Measurements from ENCODE around the gene ZFY.

ZFY gene

DNA sequence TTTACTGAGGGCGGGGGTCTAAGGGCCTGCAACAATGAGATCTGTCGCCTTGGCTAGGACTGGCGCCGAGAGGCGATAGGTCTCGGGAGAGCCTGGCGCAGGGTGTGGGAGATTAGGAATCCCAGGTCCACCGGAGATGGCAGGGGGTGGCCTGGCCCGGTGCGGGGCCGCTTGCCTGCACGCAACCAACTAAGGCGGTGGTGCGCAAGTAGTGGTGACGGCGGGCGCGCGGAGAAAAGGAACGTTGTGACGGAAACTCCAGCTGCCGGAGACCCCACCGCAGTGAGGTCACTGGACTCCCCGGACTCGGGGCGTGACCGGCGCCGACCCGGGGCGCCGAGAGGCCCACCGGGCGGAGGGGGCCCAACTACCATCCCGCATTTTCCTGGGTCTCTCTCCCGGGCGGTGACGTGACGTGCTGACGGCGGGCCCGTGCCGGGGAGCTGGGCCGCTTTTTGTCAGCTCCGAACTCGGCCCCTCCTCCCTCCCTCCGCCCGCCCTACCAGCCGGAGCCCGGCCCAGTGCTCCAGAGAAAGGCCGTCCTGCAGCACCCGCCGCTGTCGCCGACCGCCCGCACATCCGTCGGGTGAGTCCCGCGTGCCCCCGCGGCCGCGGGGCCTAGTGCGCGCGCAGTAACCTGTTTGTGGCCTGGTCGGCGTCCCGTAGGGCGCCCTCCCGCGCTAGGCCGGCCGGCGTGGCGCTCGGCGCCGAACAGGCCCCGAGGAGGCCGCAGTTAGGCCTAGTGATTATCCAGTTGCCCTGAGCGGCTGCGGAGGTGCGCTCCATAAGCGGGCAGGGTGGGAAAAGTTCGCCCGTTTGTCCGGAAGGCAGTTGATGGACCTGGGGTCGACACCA, at the start of gene ZFY:
ZFY (plus strand) TSS at position 521 of the 855 bp plus-strand sequence. CDS start 18,556 bp downstream, outside the sequence.
- WGBS (ENCODE audit: insufficient coverage, insufficient read length) = no CpG with 5 or more reads among the region's 91 CpGs
- no peaks in the 10 kb centered on the region for H3K36me3 ChIP-seq (ENCODE audit: control insufficient read depth, insufficient read depth, low read length)
- H3K9me3 ChIP-seq (ENCODE audit: control insufficient read depth, insufficient read depth, low read length) = no peaks in the 10 kb centered on the region
- H3K4me1 ChIP-seq (ENCODE audit: control insufficient read depth, insufficient read depth, low read length) = no peaks in the 10 kb centered on the region; the same call in 1 of the 2 replicates
- DNase-seq (ENCODE audit: low read depth, low spot score) = no peak
- H3K4me3 ChIP-seq (ENCODE audit: low read length) = peak within 1 kb of the TSS; percentile 64; the same call in 1 of the 2 replicates
- H3K27ac ChIP-seq (ENCODE audit: low read length) = no peak within 1 kb of the TSS
- H3K27me3 ChIP-seq (ENCODE audit: control insufficient read depth, insufficient read depth, low read length) = no peaks in the 10 kb centered on the region

DNA sequence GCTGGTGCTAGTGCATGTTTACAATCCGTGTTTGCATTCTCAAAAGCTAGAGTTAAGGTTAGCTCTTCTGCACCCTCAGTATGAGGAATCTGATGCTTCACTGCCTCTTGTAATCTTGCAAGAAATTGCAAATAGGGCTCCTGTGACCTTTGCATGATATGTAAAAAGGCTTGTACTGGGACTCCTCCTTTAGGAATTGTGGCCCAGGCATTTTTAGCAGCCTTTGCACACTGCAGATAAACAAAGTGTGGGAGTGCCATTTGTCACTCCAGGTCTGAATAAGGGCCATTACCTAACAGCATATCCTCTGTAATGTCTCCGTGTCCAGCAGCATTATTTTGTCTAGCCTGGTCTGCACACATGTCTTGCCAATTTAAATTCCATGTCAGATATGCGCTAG, 49.3 kb upstream of the ZFY start:
- Histone ChIP-seq H3K9me3 (ENCODE audit: control insufficient read depth, insufficient read depth, low read length) (no peaks in the 10 kb centered on the region), H3K4me3 (ENCODE audit: low read length) (no peak overlapping the region), H3K27ac (ENCODE audit: low read length) (no peak overlapping the region), H3K27me3 (ENCODE audit: control insufficient read depth, insufficient read depth, low read length) (no peaks in the 10 kb centered on the region), H3K4me1 (ENCODE audit: control insufficient read depth, insufficient read depth, low read length) (no peaks in the 10 kb centered on the region; the same call in 1 of the 2 replicates), H3K36me3 (ENCODE audit: control insufficient read depth, insufficient read depth, low read length) (no peaks in the 10 kb centered on the region)
- no CpG with 5 or more reads among the region's 3 CpGs for WGBS (ENCODE audit: insufficient coverage, insufficient read length)
- no peak for DNase-seq (ENCODE audit: low read depth, low spot score)

DNA sequence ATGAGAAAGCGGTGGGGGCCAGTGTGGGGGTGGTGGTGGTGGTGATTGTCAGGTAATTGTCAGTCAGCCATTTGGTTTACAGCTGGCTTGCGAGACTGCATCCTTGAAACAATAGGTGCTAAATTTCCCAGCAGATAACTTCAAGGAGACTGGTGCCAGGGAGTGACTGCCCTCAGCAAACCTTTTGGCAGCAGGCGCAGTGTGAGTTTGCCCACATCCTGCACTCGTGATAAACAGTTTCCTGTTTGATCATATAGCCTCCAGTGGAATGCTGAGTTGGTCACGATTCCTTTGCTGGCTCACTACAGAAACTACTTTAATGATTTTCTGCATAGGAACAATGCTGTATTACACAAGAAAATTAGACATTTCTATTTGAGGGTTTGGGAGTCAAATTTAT, 47.8 kb upstream of the ZFY start:
- no CpG with 5 or more reads among the region's 5 CpGs for WGBS (ENCODE audit: insufficient coverage, insufficient read length)
- H3K9me3 ChIP-seq (ENCODE audit: control insufficient read depth, insufficient read depth, low read length) = no peaks in the 10 kb centered on the region
- H3K27me3 ChIP-seq (ENCODE audit: control insufficient read depth, insufficient read depth, low read length) = no peaks in the 10 kb centered on the region
- no peak overlapping the region for H3K27ac ChIP-seq (ENCODE audit: low read length)
- no peak overlapping the region for H3K4me3 ChIP-seq (ENCODE audit: low read length)
- no peak for DNase-seq (ENCODE audit: low read depth, low spot score)
- no peaks in the 10 kb centered on the region for H3K36me3 ChIP-seq (ENCODE audit: control insufficient read depth, insufficient read depth, low read length)
- no peaks in the 10 kb centered on the region; the same call in 1 of the 2 replicates for H3K4me1 ChIP-seq (ENCODE audit: control insufficient read depth, insufficient read depth, low read length)

DNA sequence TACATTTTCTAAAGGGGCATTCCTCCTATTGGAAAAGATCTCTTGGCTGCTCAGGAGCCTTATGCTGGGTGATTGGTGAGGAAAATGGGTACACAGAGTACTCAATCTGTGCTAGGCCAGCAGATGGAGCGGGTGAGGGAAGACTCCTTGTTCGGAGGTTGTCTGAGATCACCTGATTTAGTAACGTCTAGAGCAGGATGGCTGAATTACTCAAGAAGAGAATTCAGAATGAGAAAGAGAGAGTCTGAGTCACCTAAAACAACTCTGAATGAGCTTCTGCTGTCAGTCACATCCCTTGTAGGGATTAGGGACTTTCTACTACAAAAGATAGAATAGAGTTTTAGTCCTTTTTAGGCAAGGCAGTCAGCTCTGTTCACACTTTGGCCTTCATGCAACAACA, 47.2 kb upstream of the ZFY start:
- Histone ChIP-seq H3K27ac (ENCODE audit: low read length) (no peak overlapping the region), H3K36me3 (ENCODE audit: control insufficient read depth, insufficient read depth, low read length) (no peaks in the 10 kb centered on the region), H3K4me3 (ENCODE audit: low read length) (no peak overlapping the region), H3K4me1 (ENCODE audit: control insufficient read depth, insufficient read depth, low read length) (no peaks in the 10 kb centered on the region; the same call in 1 of the 2 replicates), H3K27me3 (ENCODE audit: control insufficient read depth, insufficient read depth, low read length) (no peaks in the 10 kb centered on the region), H3K9me3 (ENCODE audit: control insufficient read depth, insufficient read depth, low read length) (no peaks in the 10 kb centered on the region)
- no peak for DNase-seq (ENCODE audit: low read depth, low spot score)
- no CpG with 5 or more reads among the region's 3 CpGs for WGBS (ENCODE audit: insufficient coverage, insufficient read length)

DNA sequence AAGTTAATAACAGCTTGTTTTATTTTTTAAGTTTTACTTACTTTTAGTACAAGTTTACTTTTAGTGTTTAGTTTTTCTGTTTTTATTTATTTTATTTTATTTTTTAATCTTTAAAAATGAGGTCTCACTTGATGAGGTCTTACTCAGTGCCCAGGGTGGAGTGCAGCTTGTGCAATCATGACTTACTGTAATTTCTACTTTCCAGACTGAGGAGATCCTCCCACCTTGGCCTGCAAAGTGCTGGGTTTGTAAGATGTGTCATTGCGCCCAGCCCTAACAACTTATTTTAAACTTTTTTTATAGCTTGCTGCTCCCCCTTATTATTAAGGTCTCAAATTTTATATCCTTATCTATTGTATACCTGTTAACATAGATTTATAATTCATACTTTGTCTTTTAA, 41.7 kb upstream of the ZFY start:
- WGBS (ENCODE audit: insufficient coverage, insufficient read length) = no CpG with 5 or more reads among the region's 1 CpG
- Histone ChIP-seq H3K27ac (ENCODE audit: low read length) (no peak overlapping the region), H3K9me3 (ENCODE audit: control insufficient read depth, insufficient read depth, low read length) (no peaks in the 10 kb centered on the region), H3K4me1 (ENCODE audit: control insufficient read depth, insufficient read depth, low read length) (no peaks in the 10 kb centered on the region), H3K4me3 (ENCODE audit: low read length) (no peak overlapping the region), H3K27me3 (ENCODE audit: control insufficient read depth, insufficient read depth, low read length) (no peaks in the 10 kb centered on the region), H3K36me3 (ENCODE audit: control insufficient read depth, insufficient read depth, low read length) (no peaks in the 10 kb centered on the region)
- no peak for DNase-seq (ENCODE audit: low read depth, low spot score)

DNA sequence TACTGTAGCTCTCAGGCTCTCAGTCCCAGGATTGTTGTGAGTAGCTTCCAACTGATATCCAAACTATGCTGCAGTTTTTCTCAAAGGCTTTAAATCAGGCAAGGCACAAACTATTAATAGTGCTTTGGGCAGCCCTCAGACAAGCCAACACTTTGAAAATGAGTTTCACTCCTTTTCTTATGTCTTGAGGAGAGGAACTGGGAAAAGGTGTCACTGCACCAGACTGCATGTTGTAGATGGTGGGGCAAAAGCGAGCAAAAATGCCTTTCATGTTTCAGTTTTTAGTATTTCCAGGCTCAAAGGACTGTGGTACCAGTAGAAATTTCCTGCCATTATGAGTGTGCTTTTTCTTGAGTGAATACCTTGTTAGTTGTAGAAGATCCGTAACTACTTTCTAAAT, 39.1 kb upstream of the ZFY start:
- Histone ChIP-seq H3K27ac (ENCODE audit: low read length) (no peak overlapping the region), H3K9me3 (ENCODE audit: control insufficient read depth, insufficient read depth, low read length) (no peaks in the 10 kb centered on the region), H3K4me1 (ENCODE audit: control insufficient read depth, insufficient read depth, low read length) (no peaks in the 10 kb centered on the region), H3K36me3 (ENCODE audit: control insufficient read depth, insufficient read depth, low read length) (no peaks in the 10 kb centered on the region), H3K27me3 (ENCODE audit: control insufficient read depth, insufficient read depth, low read length) (no peaks in the 10 kb centered on the region), H3K4me3 (ENCODE audit: low read length) (no peak overlapping the region)
- no peak for DNase-seq (ENCODE audit: low read depth, low spot score)
- WGBS (ENCODE audit: insufficient coverage, insufficient read length) = no CpG with 5 or more reads among the region's 2 CpGs

DNA sequence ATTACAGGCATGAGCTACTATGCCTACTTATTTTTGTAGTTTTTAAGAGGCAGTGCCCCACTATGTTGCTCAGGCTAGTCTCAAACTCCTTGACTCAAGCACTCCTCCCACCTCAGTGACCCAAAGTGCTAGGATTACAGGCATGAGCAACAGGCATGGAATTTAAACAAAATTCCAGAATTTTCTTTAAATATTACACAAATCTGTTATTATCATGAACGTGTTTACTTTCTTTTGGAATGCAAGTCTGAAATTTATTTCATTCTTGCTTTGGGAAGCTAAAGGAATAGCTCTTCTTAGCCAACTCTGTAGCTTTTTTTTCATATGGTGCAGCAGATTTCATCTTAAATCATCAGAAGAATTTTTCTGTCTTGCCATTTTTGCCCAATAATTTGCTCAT, 27.8 kb upstream of the ZFY start:
- no peaks in the 10 kb centered on the region for H3K9me3 ChIP-seq (ENCODE audit: control insufficient read depth, insufficient read depth, low read length)
- H3K4me1 ChIP-seq (ENCODE audit: control insufficient read depth, insufficient read depth, low read length) = no peaks in the 10 kb centered on the region
- H3K4me3 ChIP-seq (ENCODE audit: low read length) = no peak overlapping the region
- DNase-seq (ENCODE audit: low read depth, low spot score) = no peak
- no peaks in the 10 kb centered on the region for H3K36me3 ChIP-seq (ENCODE audit: control insufficient read depth, insufficient read depth, low read length)
- WGBS (ENCODE audit: insufficient coverage, insufficient read length) = no CpG with 5 or more reads among the region's 1 CpG
- H3K27me3 ChIP-seq (ENCODE audit: control insufficient read depth, insufficient read depth, low read length) = no peaks in the 10 kb centered on the region
- no peak overlapping the region for H3K27ac ChIP-seq (ENCODE audit: low read length)

DNA sequence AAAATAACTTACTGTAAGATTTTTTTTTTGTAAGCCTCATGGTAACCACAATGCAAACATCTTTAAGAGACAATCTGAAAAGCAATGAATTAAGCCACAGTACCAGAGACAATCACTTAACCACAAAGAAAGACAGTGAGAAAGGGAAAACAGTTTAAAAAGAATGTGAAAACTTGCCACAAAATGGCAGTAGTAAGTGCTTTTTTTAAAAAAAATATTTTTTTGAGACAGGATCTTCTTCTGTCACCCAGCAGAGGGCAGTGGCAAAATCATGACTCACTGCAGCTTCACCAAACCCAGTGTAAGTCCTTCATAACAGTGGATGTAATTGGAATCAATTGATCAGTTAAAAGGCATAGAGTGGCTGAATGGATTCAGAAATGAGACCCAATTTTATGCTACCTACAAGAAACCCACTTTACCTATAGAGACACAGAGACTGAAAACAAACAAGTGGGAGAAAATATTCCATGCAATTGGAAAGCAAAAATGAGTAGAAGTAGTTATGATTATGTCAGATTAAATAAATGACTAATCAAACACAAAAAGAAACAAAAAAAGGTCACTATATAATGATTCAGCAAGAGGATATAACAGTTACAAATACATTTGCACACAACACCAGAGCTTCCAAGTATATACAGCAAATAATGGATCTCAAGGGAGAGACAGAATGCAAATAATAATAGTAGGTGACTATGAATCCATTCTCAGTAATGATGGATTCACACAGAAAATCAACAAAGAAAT, 21.9 kb upstream of the ZFY start:
- Histone ChIP-seq H3K4me3 (ENCODE audit: low read length) (no peak overlapping the region), H3K27ac (ENCODE audit: low read length) (no peak overlapping the region), H3K27me3 (ENCODE audit: control insufficient read depth, insufficient read depth, low read length) (no peaks in the 10 kb centered on the region), H3K4me1 (ENCODE audit: control insufficient read depth, insufficient read depth, low read length) (no peaks in the 10 kb centered on the region), H3K9me3 (ENCODE audit: control insufficient read depth, insufficient read depth, low read length) (no peaks in the 10 kb centered on the region), H3K36me3 (ENCODE audit: control insufficient read depth, insufficient read depth, low read length) (no peaks in the 10 kb centered on the region)
- DNase-seq (ENCODE audit: low read depth, low spot score) = no peak

DNA sequence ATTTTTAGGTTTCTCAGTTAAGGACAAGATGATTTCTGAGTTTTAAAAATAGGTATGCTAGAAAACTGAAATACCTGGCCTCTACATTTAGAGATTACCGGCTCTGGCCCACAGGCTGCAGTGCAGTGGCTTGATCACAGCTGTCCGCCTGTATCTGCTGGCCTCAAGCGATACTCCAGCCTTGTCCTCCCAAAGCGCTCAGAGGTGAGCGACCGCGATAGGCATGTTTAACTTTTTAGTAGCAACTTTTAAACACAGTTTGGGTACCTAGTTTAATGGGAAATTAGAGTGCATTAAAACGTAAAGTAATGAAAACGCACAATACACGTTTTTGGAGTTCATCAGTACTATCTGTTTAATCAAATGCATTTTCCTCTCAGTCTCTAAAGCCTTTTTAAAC, 1.1 kb upstream of the ZFY start:
- DNase-seq (ENCODE audit: low read depth, low spot score) = no peak
- Histone ChIP-seq H3K4me1 (ENCODE audit: control insufficient read depth, insufficient read depth, low read length) (no peaks in the 10 kb centered on the region; the same call in 1 of the 2 replicates), H3K27ac (ENCODE audit: low read length) (no peak overlapping the region), H3K4me3 (ENCODE audit: low read length) (no peak overlapping the region; the same call in 1 of the 2 replicates), H3K36me3 (ENCODE audit: control insufficient read depth, insufficient read depth, low read length) (no peaks in the 10 kb centered on the region), H3K9me3 (ENCODE audit: control insufficient read depth, insufficient read depth, low read length) (no peaks in the 10 kb centered on the region), H3K27me3 (ENCODE audit: control insufficient read depth, insufficient read depth, low read length) (no peaks in the 10 kb centered on the region)
- no CpG with 5 or more reads among the region's 10 CpGs for WGBS (ENCODE audit: insufficient coverage, insufficient read length)

DNA sequence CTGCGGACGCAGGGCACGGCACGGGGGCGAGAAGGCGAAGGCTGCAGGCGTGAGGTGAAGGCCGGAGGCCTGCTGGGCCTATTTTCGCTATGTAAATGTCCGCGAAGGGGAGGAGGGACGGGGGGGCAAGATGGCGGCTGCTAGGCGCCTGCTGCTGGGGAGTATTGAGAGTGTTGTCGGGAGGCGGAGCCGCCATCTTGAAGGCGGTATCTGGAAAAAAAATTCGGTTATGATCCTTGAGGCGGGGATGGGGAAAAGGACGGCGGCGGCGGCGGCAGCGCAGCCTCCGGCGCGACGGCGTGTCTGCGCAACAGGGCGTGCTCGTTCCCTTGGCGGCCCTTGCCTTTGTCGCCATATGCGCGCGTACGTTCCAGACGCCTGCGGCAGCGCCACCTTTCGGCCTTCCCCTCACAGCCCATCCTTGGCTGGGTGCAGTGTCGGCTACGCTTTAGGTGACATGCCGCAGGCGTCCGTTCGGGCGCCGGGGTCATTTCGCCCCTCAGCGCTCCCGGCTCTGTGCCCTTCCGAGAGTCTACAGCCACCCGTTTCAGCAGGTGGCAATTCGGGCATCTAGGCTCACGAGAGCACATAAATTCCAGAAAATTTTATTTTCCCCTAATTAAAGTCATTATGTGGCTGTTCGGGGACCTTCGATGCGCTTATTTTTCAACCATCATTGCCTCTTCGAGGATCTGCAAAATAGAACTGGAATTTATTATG, 695 bp downstream of the ZFY start:
- Histone ChIP-seq H3K36me3 (ENCODE audit: control insufficient read depth, insufficient read depth, low read length) (no peaks in the 10 kb centered on the region), H3K9me3 (ENCODE audit: control insufficient read depth, insufficient read depth, low read length) (no peaks in the 10 kb centered on the region), H3K4me1 (ENCODE audit: control insufficient read depth, insufficient read depth, low read length) (no peaks in the 10 kb centered on the region; the same call in 1 of the 2 replicates), H3K4me3 (ENCODE audit: low read length) (peak overlapping the region; percentile 64; the same call in 1 of the 2 replicates), H3K27me3 (ENCODE audit: control insufficient read depth, insufficient read depth, low read length) (no peaks in the 10 kb centered on the region), H3K27ac (ENCODE audit: low read length) (no peak overlapping the region)
- DNase-seq (ENCODE audit: low read depth, low spot score) = peak; percentile 52
- no CpG with 5 or more reads among the region's 63 CpGs for WGBS (ENCODE audit: insufficient coverage, insufficient read length)
